NCI-H524 treated with DMSO at 0.1 percent for 48 hours (cell line): Measurements from ENCODE around the gene AKT3.
"Not testable (repeated sequence)": the region's sequence is repeated elsewhere in the genome, so short reads cannot be mapped to it uniquely, and the experiment has no call there.

ENCODE experiments used
- DNase-seq: peaks from one replicate; lab custom pipeline; 2025; lab: John Stamatoyannopoulos, UW

The AKT3 gene

GRCh38 chr1:243842161-243842560 lies 7.9 kb downstream of the AKT3 start:
- no peak for DNase-seq

- DNase-seq = no peak
Measured at GRCh38 chr1:243841507-243841906, 8.5 kb downstream of the AKT3 start.

- no peak for DNase-seq
Measured at GRCh38 chr1:243837907-243838535, 12.0 kb downstream of the AKT3 start.

GRCh38 chr1:243834130-243834529 lies 15.9 kb downstream of the AKT3 start:
- DNase-seq = no peak

- no peak for DNase-seq
Measured at GRCh38 chr1:243831463-243831862, 18.6 kb downstream of the AKT3 start.

GRCh38 chr1:243827206-243827605 lies 22.8 kb downstream of the AKT3 start:
- no peak for DNase-seq

GRCh38 chr1:243824907-243825306 lies 25.1 kb downstream of the AKT3 start:
- DNase-seq = not testable (repeated sequence)

- DNase-seq = no peak
Measured at GRCh38 chr1:243821177-243821680, 28.8 kb downstream of the AKT3 start.

- peak; percentile 41 for DNase-seq
Measured at GRCh38 chr1:243819438-243819839, 30.6 kb downstream of the AKT3 start.

- peak; percentile 5 for DNase-seq
Measured at GRCh38 chr1:243818978-243819377, 31.1 kb downstream of the AKT3 start.

- DNase-seq = no peak
Measured at GRCh38 chr1:243814718-243815117, 35.3 kb downstream of the AKT3 start.

GRCh38 chr1:243807346-243807745 lies 42.7 kb downstream of the AKT3 start:
- not testable (repeated sequence) for DNase-seq

- no peak for DNase-seq
Measured at GRCh38 chr1:243806310-243806709, 43.7 kb downstream of the AKT3 start.

- DNase-seq = no peak
Measured at GRCh38 chr1:243802736-243803135, 47.3 kb downstream of the AKT3 start.

- DNase-seq = no peak
Measured at GRCh38 chr1:243801378-243801777, 48.7 kb downstream of the AKT3 start.

GRCh38 chr1:243799908-243800307 lies 50.1 kb downstream of the AKT3 start:
- no peak for DNase-seq

- DNase-seq = no peak
Measured at GRCh38 chr1:243798726-243799125, 51.3 kb downstream of the AKT3 start.

GRCh38 chr1:243796016-243796415 lies 54.0 kb downstream of the AKT3 start:
- peak; percentile 29 for DNase-seq

GRCh38 chr1:243793298-243793697 lies 56.7 kb downstream of the AKT3 start:
- no peak for DNase-seq

- no peak for DNase-seq
Measured at GRCh38 chr1:243792891-243793290, 57.2 kb downstream of the AKT3 start.

GRCh38 chr1:243792401-243792800 lies 57.6 kb downstream of the AKT3 start:
- DNase-seq = no peak

- DNase-seq = no peak
Measured at GRCh38 chr1:243791586-243792267, 58.3 kb downstream of the AKT3 start.

GRCh38 chr1:243790404-243790803 lies 59.6 kb downstream of the AKT3 start:
- no peak for DNase-seq

GRCh38 chr1:243786531-243786930 lies 63.5 kb downstream of the AKT3 start:
- no peak for DNase-seq
